GM19468 (cell line): ENCODE measurements around the gene NR6A1.

Experiments
- ATAC-seq: cut with Tn5 transposase; IDR thresholded peaks from one replicate; pipeline ENCODE4 v1.9.1; 2021; ENCODE audit warnings: mild to moderate bottlenecking, moderate library complexity, moderate number of reproducible peaks; ENCODE audit not compliant: unreplicated experiment; ENCODE audit errors: extremely low read depth

The NR6A1 gene

DNA sequence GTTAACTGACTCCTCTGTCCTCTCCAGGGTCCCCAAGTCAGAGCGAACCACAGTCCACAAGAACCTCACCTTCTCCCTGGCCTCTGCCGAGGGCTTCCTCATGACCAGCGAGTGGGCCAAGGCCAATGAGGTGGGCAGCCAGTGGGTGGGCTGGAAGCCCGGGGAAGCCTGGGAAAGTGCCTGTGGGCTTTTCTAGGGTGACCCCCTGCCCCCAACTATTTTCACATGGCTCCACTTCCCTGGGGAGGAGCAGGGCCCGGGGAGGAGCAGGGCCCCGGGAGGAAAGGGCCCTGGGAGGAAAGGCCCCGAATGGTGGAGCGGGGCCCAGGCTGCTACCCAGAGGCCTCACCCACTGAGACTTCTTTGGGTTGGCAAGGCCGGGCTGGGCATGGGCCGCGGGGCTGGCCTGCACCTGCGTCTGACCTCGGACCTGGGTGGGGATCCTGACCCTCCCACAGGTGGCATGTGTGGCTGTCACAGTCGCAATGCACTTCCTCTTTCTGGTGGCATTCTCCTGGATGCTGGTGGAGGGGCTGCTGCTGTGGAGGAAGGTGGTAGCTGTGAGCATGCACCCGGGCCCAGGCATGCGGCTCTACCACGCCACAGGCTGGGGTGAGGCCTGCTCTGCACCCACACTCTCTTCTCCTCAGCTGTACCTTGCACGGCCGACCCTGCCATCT lies 302.9 kb downstream of the NR6A1 start:
- no peak for ATAC-seq

DNA sequence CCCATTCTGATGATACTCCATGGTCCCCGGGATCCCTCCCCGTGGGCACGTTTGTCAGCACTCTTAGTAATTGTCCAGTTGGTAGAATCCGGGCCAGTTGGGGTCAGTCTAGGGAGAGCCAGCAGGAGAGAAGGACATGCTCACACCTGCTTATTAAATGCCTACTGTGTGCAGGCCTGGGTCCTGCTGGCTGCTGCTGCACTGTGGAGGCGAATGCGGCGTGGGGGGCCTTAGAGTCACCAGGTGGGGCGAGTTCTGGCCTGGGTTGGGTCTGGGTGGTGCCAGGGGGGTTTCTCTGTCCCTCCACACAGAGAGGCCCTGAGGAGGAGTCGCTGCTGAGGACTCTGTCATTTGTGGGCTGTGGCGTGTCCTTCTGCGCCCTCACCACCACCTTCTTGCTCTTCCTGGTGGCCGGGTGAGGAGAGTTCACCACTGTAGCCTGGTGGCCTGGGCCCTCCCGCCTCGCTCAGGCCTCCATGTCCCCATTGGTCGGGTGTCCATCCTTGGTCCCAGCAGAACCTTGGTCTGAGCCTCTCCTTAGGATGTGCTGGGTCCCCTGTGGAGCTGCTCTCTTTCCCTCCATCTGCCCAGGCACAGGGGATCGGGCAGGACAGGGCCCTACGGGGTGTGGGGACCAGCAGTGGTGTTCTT lies 303.6 kb downstream of the NR6A1 start:
- ATAC-seq: no peak
